ENCODE data around the gene PRDX5.

Gene PRDX5

GRCh38 chr11:64344787-64345186 is 26.9 kb downstream of the PRDX5 start (continued):
- TF ChIP-seq ZNF174 (tag by site-specific recombination; IDR thresholded peaks at IDR 0.05): no peak
- TF ChIP-seq ZNF211 (tag by site-specific recombination; IDR thresholded peaks at IDR 0.05; ENCODE audit: low read depth): no peak
- TF ChIP-seq ZNF707 (tag by site-specific recombination; IDR thresholded peaks at IDR 0.05): no peak
- TF ChIP-seq, protein P1, sequence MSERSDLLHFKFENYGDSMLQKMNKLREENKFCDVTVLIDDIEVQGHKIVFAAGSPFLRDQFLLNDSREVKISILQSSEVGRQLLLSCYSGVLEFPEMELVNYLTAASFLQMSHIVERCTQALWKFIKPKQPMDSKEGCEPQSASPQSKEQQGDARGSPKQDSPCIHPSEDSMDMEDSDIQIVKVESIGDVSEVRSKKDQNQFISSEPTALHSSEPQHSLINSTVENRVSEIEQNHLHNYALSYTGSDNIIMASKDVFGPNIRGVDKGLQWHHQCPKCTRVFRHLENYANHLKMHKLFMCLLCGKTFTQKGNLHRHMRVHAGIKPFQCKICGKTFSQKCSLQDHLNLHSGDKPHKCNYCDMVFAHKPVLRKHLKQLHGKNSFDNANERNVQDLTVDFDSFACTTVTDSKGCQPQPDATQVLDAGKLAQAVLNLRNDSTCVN (tag by site-specific recombination; optimal IDR thresholded peaks at IDR 0.05): no peak
- no peak for TF ChIP-seq OVOL3 (tag by site-specific recombination; IDR thresholded peaks at IDR 0.05)
- no peak for TF ChIP-seq SCRT1 (tag by site-specific recombination; IDR thresholded peaks at IDR 0.05; ENCODE audit: borderline replicate concordance)

DNA sequence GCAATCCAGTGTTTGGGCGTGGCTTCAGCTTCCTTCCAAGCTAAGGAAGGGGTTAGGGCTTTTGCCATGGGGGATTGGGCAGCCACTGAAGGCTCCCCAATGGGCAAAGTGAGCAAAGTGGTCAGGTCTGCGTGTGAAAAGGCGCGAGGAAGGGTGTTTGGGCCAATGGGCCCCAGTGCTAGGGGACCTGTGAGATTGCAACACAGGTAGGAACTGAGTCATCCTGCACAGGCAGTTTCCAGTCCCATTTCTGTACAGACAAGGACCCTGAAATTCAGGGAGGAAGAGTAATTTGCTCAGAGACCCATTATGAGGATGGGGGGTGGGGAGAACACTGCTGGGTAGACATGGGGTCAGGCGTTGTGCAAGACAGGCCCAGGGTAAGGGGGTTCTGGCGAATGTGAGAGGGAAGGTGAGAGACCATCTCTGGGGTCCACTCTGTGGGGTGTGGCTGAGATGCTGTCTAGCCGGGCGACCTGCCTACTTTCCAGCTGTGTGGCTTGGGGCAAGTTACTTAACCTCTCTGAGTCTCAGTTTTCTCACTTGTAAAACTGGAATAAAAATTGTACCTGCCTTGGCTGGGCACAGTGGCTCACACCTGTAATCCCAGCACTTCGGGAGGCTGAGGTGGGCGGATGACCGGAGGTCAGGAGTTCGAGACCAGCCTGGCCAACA is 29.4 kb downstream of the PRDX5 start:
- TF ChIP-seq ZNF10 (tag by site-specific recombination; IDR thresholded peaks at IDR 0.05) (no peak), ZNF335 (tag by site-specific recombination; conservative IDR thresholded peaks at IDR 0.05) (0 out of 2 replicates have a peak, but pooled peaks have one; percentile 17), ZNF544 (tag by site-specific recombination; IDR thresholded peaks at IDR 0.05) (no peak), HOXD13 (CRISPR knock-in tag; IDR thresholded peaks at IDR 0.05; ENCODE audit: borderline replicate concordance) (no peak), ZFP41 (tag by site-specific recombination; IDR thresholded peaks at IDR 0.05; ENCODE audit: borderline replicate concordance) (no peak)
- H3K4me1 ChIP-seq (ENCODE audit: control insufficient read depth, insufficient read depth, low read length): no peaks in the 10 kb centered on the region
- no peak overlapping the region for H3K4me3 ChIP-seq (ENCODE audit: low read depth, low read length)
- ChIA-PET POLR2A (interaction anchor here (0.6 to 2.7 kb wide), 2 partner anchors 30 to 177 kb away, joined by 4 to 10 read pairs; partner anchors contain the start of genes PRDX5 and TRMT112), CTCF (interaction anchor here (0.8 to 7.9 kb wide), 5 partner anchors 8 to 46 kb away, joined by 3 to 86 read pairs (median 5); partner anchors contain the start of genes PRDX5 and TRMT112)
- H3K9me3 ChIP-seq (ENCODE audit: control insufficient read depth, insufficient read depth, low read depth, low read length): no peaks in the 10 kb centered on the region
- no peaks in the 10 kb centered on the region for H3K36me3 ChIP-seq (ENCODE audit: control insufficient read depth in 2 of 2, insufficient read depth in 1 of 2, low read length in 2 of 2)
- no peak overlapping the region for H3K27ac ChIP-seq (ENCODE audit: extremely low read depth, low read depth, low read length)

GRCh38 chr11:64348383-64349024 is 30.6 kb downstream of the PRDX5 start:
- Histone ChIP-seq H3K4me1 (ENCODE audit: control insufficient read depth, insufficient read depth, low read length) (no peaks in the 10 kb centered on the region), H3K27ac (ENCODE audit: extremely low read depth, low read depth, low read length) (no peak overlapping the region), H3K36me3 (ENCODE audit: control insufficient read depth in 2 of 2, insufficient read depth in 1 of 2, low read length in 2 of 2) (no peaks in the 10 kb centered on the region), H3K4me3 (ENCODE audit: low read depth, low read length) (no peak overlapping the region), H3K9me3 (ENCODE audit: control insufficient read depth, insufficient read depth, low read depth, low read length) (no peaks in the 10 kb centered on the region)
- ChIA-PET POLR2A (interaction anchor here (0.5 to 2.7 kb wide), 3 partner anchors 31 to 478 kb away, joined by 3 to 10 read pairs (median 4); partner anchors contain the start of genes PRDX5 and TRMT112), CTCF (interaction anchor here (0.6 to 2.2 kb wide), 3 partner anchors 8 to 217 kb away, joined by 3 to 5 read pairs (median 3); partner anchors contain the start of genes PRDX5 and TRMT112)
- TF ChIP-seq YY2 (tag by site-specific recombination; IDR thresholded peaks at IDR 0.05) (no peak), GLIS1 (tag by site-specific recombination; IDR thresholded peaks at IDR 0.05) (no peak), GLIS2 (tag by site-specific recombination; IDR thresholded peaks at IDR 0.05) (no peak), ZNF837 (tag by site-specific recombination; IDR thresholded peaks at IDR 0.05) (no peak), PRDM1 (tag by site-specific recombination; IDR thresholded peaks at IDR 0.05) (no peak), ZNF843 (tag by site-specific recombination; IDR thresholded peaks at IDR 0.05) (no peak), ZNF416 (tag by site-specific recombination; IDR thresholded peaks at IDR 0.05) (no peak)
- TF ChIP-seq, protein P2, sequence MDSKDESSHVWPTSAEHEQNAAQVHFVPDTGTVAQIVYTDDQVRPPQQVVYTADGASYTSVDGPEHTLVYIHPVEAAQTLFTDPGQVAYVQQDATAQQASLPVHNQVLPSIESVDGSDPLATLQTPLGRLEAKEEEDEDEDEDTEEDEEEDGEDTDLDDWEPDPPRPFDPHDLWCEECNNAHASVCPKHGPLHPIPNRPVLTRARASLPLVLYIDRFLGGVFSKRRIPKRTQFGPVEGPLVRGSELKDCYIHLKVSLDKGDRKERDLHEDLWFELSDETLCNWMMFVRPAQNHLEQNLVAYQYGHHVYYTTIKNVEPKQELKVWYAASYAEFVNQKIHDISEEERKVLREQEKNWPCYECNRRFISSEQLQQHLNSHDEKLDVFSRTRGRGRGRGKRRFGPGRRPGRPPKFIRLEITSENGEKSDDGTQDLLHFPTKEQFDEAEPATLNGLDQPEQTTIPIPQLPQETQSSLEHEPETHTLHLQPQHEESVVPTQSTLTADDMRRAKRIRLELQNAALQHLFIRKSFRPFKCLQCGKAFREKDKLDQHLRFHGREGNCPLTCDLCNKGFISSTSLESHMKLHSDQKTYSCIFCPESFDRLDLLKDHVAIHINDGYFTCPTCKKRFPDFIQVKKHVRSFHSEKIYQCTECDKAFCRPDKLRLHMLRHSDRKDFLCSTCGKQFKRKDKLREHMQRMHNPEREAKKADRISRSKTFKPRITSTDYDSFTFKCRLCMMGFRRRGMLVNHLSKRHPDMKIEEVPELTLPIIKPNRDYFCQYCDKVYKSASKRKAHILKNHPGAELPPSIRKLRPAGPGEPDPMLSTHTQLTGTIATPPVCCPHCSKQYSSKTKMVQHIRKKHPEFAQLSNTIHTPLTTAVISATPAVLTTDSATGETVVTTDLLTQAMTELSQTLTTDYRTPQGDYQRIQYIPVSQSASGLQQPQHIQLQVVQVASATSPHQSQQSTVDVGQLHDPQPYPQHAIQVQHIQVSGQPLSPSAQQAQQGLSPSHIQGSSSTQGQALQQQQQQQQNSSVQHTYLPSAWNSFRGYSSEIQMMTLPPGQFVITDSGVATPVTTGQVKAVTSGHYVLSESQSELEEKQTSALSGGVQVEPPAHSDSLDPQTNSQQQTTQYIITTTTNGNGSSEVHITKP (tag by site-specific recombination; IDR thresholded peaks at IDR 0.05): peak; percentile 98
- TF ChIP-seq, protein P3, sequence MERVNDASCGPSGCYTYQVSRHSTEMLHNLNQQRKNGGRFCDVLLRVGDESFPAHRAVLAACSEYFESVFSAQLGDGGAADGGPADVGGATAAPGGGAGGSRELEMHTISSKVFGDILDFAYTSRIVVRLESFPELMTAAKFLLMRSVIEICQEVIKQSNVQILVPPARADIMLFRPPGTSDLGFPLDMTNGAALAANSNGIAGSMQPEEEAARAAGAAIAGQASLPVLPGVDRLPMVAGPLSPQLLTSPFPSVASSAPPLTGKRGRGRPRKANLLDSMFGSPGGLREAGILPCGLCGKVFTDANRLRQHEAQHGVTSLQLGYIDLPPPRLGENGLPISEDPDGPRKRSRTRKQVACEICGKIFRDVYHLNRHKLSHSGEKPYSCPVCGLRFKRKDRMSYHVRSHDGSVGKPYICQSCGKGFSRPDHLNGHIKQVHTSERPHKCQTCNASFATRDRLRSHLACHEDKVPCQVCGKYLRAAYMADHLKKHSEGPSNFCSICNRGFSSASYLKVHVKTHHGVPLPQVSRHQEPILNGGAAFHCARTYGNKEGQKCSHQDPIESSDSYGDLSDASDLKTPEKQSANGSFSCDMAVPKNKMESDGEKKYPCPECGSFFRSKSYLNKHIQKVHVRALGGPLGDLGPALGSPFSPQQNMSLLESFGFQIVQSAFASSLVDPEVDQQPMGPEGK (tag by site-specific recombination; IDR thresholded peaks at IDR 0.05): 0 out of 2 replicates have a peak, but pooled peaks have one; percentile 22
- TF ChIP-seq, protein P4, sequence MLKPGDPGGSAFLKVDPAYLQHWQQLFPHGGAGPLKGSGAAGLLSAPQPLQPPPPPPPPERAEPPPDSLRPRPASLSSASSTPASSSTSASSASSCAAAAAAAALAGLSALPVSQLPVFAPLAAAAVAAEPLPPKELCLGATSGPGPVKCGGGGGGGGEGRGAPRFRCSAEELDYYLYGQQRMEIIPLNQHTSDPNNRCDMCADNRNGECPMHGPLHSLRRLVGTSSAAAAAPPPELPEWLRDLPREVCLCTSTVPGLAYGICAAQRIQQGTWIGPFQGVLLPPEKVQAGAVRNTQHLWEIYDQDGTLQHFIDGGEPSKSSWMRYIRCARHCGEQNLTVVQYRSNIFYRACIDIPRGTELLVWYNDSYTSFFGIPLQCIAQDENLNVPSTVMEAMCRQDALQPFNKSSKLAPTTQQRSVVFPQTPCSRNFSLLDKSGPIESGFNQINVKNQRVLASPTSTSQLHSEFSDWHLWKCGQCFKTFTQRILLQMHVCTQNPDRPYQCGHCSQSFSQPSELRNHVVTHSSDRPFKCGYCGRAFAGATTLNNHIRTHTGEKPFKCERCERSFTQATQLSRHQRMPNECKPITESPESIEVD (tag by site-specific recombination; IDR thresholded peaks at IDR 0.05): no peak

All from HEK293 (cell line).